Brain microvascular endothelial cell (primary cell): ENCODE measurements around the gene ASIC3.

ENCODE experiments used
- DNase-seq: peaks from one replicate; pipeline ENCODE4 v3.0.0-alpha.2; 2020
- H3K27ac ChIP-seq: fragments of 250-450 bp; sonication (Bioruptor Pico); 2 replicates; pipeline ENCODE4 v1.5.1; 2020; ENCODE audit warnings: mild to moderate bottlenecking, moderate library complexity
- H3K27me3 ChIP-seq: fragments of 250-450 bp; sonication (Bioruptor Pico); replicated peaks from 2 replicates; pipeline ENCODE4 v1.5.1; 2020; ENCODE audit warnings: mild to moderate bottlenecking
- H3K36me3 ChIP-seq: fragments of 250-450 bp; sonication (Bioruptor Pico); replicated peaks from 2 replicates; pipeline ENCODE4 v1.5.1; 2020; ENCODE audit warnings: mild to moderate bottlenecking
- H3K4me3 ChIP-seq: 2 replicates; pipeline ENCODE4 v1.5.1; 2011; ENCODE audit warnings: low read depth, mild to moderate bottlenecking, control low read depth, low read length, moderate library complexity
- CTCF ChIP-seq: IDR thresholded peaks from 2 replicates; pipeline ENCODE4 v1.5.1; 2011; ENCODE audit warnings: low read depth, mild to moderate bottlenecking, moderate library complexity, low read length, control low read depth, inconsistent platforms; ENCODE audit errors: missing control alignments
- in situ Hi-C: cut with HindIII; loops from 2 replicates; pipeline ENCODE4 v1.10.0; 2017; ENCODE audit warnings: low sequenced_read_pairs, low pct_ligation_motif_present

Gene ASIC3

GRCh38 chr7:151012031-151012692, 36.2 kb upstream of the ASIC3 start:
- Histone ChIP-seq H3K4me3 (no peak overlapping the region), H3K27me3 (peaks cover 6% of the 10 kb centered on the region), H3K27ac (no peak overlapping the region), H3K36me3 (no peaks in the 10 kb centered on the region)
- in situ Hi-C loops = no loop called here
- DNase-seq = no peak
- no peak for TF ChIP-seq CTCF

GRCh38 chr7:151012911-151013347, 35.4 kb upstream of the ASIC3 start:
- DNase-seq = peak; percentile 33
- Histone ChIP-seq H3K27me3 (peaks cover 8% of the 10 kb centered on the region), H3K27ac (no peak overlapping the region), H3K4me3 (no peak overlapping the region), H3K36me3 (no peaks in the 10 kb centered on the region)
- in situ Hi-C loops = no loop called here
- TF ChIP-seq CTCF = peak; percentile 85

GRCh38 chr7:151013356-151013732, 35.0 kb upstream of the ASIC3 start:
- no peak for TF ChIP-seq CTCF
- peaks cover 10% of the 10 kb centered on the region for H3K27me3 ChIP-seq
- H3K4me3 ChIP-seq = peak overlapping the region; percentile 52
- DNase-seq = no peak
- in situ Hi-C loops = no loop called here
- H3K36me3 ChIP-seq = no peaks in the 10 kb centered on the region
- no peak overlapping the region for H3K27ac ChIP-seq

GRCh38 chr7:151013733-151014497, 34.4 kb upstream of the ASIC3 start:
- in situ Hi-C loops = no loop called here
- DNase-seq = peak; percentile 79
- Histone ChIP-seq H3K27me3 (peaks cover 14% of the 10 kb centered on the region), H3K36me3 (no peaks in the 10 kb centered on the region), H3K4me3 (peak overlapping the region; percentile 52), H3K27ac (no peak overlapping the region)
- peak; percentile 18 for TF ChIP-seq CTCF

GRCh38 chr7:151014950-151015349, 33.4 kb upstream of the ASIC3 start:
- no peak for DNase-seq
- Histone ChIP-seq H3K27ac (no peak overlapping the region), H3K27me3 (peaks cover 24% of the 10 kb centered on the region), H3K36me3 (no peaks in the 10 kb centered on the region), H3K4me3 (no peak overlapping the region)
- in situ Hi-C loops = no loop called here
- TF ChIP-seq CTCF = no peak
